Measurements from ENCODE around the gene EPB41L4A.
A peak's percentile ranks its signal among the peaks of the same experiment; 100 is the strongest.

Gene EPB41L4A

GRCh38 chr5:112201141-112201540 is 217.9 kb downstream of the EPB41L4A start:
- DNase-seq: no peak

GRCh38 chr5:112200131-112200530 is 218.9 kb downstream of the EPB41L4A start:
- DNase-seq: no peak

GRCh38 chr5:112196584-112196983 is 222.5 kb downstream of the EPB41L4A start:
- DNase-seq: no peak

- DNase-seq: no peak
Measured at GRCh38 chr5:112195924-112196323, 223.2 kb downstream of the EPB41L4A start.

- no peak for DNase-seq
Measured at GRCh38 chr5:112192866-112193265, 226.2 kb downstream of the EPB41L4A start.

GRCh38 chr5:112192072-112192471 is 227.0 kb downstream of the EPB41L4A start:
- DNase-seq: no peak

- DNase-seq: no peak
Measured at GRCh38 chr5:112189391-112189790, 229.7 kb downstream of the EPB41L4A start.

GRCh38 chr5:112186401-112186990 is 232.6 kb downstream of the EPB41L4A start:
- DNase-seq: no peak

GRCh38 chr5:112183874-112184273 is 235.2 kb downstream of the EPB41L4A start:
- no peak for DNase-seq

GRCh38 chr5:112183103-112183711 is 235.9 kb downstream of the EPB41L4A start:
- DNase-seq: no peak

GRCh38 chr5:112179290-112179689 is 239.8 kb downstream of the EPB41L4A start:
- DNase-seq: no peak

- DNase-seq: peak; percentile 39
Measured at GRCh38 chr5:112174959-112175594, 244.0 kb downstream of the EPB41L4A start.

GRCh38 chr5:112165897-112166737 is 253.0 kb downstream of the EPB41L4A start:
- DNase-seq: no peak

- no peak for DNase-seq
Measured at GRCh38 chr5:112165399-112165798, 253.7 kb downstream of the EPB41L4A start.

GRCh38 chr5:112163435-112163834 is 255.6 kb downstream of the EPB41L4A start:
- no peak for DNase-seq

GRCh38 chr5:112161392-112161748 is 257.7 kb downstream of the EPB41L4A start:
- DNase-seq: no peak

- DNase-seq: peak; percentile 33
Measured at GRCh38 chr5:112160652-112161391, 258.3 kb downstream of the EPB41L4A start.

- no peak for DNase-seq
Measured at GRCh38 chr5:112159435-112159834, 259.6 kb downstream of the EPB41L4A start.

- no peak for DNase-seq
Measured at GRCh38 chr5:112156211-112156610, 262.9 kb downstream of the EPB41L4A start.

- no peak for DNase-seq
Measured at GRCh38 chr5:112154940-112155686, 264.0 kb downstream of the EPB41L4A start.

GRCh38 chr5:112149727-112150126 is 269.4 kb downstream of the EPB41L4A start:
- no peak for DNase-seq

Data from NCI-H1105 (cell line).